NT2/D1 (cell line): ENCODE results near the gene FRMD4B.
A peak's percentile ranks its signal among the peaks of the same experiment; 100 is the strongest.

Experiments used
- DNase-seq: peaks from one replicate; pipeline ENCODE4 v3.0.0-alpha.2; 2011; ENCODE audit warnings: low read depth, low spot score
- H3K27me3 ChIP-seq: 2 replicates; pipeline ENCODE4 v1.6.0; 2011; ENCODE audit warnings: mild to moderate bottlenecking; ENCODE audit not compliant: insufficient read length, insufficient read depth
- H3K36me3 ChIP-seq: 2 replicates; pipeline ENCODE4 v1.6.1; 2011; ENCODE audit warnings: mild to moderate bottlenecking, low read length, mixed read lengths; ENCODE audit not compliant: insufficient read depth, insufficient read length
- H3K4me1 ChIP-seq: 2 replicates; pipeline ENCODE4 v1.5.1; 2011; ENCODE audit not compliant: insufficient read depth, insufficient read length
- H3K4me3 ChIP-seq: 2 replicates; pipeline ENCODE4 v1.5.1; 2011; ENCODE audit warnings: low read depth; ENCODE audit not compliant: insufficient read length
- H3K9ac ChIP-seq: 2 replicates; pipeline ENCODE4 v1.6.0; 2011; ENCODE audit warnings: low read depth; ENCODE audit not compliant: insufficient read length
- H3K9me3 ChIP-seq: 2 replicates; pipeline ENCODE4 v1.5.1; 2011; ENCODE audit warnings: mild to moderate bottlenecking, low read length; ENCODE audit not compliant: insufficient read depth
- SUZ12 ChIP-seq: IDR thresholded peaks from 2 replicates; pipeline ENCODE4 v1.6.1; 2011; ENCODE audit not compliant: insufficient read length, insufficient read depth; ENCODE audit errors: extremely low read depth
- YY1 ChIP-seq: IDR thresholded peaks from 2 replicates; pipeline ENCODE4 v1.6.1; 2011; ENCODE audit not compliant: insufficient read length, insufficient read depth
- ZNF274 ChIP-seq: IDR thresholded peaks from 2 replicates; pipeline ENCODE4 v1.6.1; 2011; ENCODE audit warnings: mild to moderate bottlenecking, low read depth, low read length

FRMD4B gene

GRCh38 chr3:69386556-69387385 lies 883 bp upstream of the FRMD4B start:
- TF ChIP-seq ZNF274 (no peak), SUZ12 (no peak), YY1 (no peak)
- no peak for DNase-seq
- no peaks in the 10 kb centered on the region for H3K9me3 ChIP-seq
- H3K36me3 ChIP-seq = no peaks in the 10 kb centered on the region
- peak overlapping the region; percentile 77 for H3K4me3 ChIP-seq
- H3K9ac ChIP-seq = peak overlapping the region; percentile 83
- H3K4me1 ChIP-seq = no peaks in the 10 kb centered on the region
- H3K27me3 ChIP-seq = peaks cover 34% of the 10 kb centered on the region

GRCh38 chr3:69385123-69385722 lies 665 bp downstream of the FRMD4B start:
- Histone ChIP-seq H3K4me3 (peak overlapping the region; percentile 77), H3K4me1 (no peaks in the 10 kb centered on the region), H3K9ac (peak overlapping the region; percentile 83), H3K27me3 (peaks cover 34% of the 10 kb centered on the region), H3K36me3 (no peaks in the 10 kb centered on the region), H3K9me3 (no peaks in the 10 kb centered on the region)
- DNase-seq = no peak
- no peak for TF ChIP-seq YY1
- TF ChIP-seq SUZ12 = no peak
- TF ChIP-seq ZNF274 = no peak

GRCh38 chr3:69384326-69384725 lies 1.6 kb downstream of the FRMD4B start:
- Histone ChIP-seq H3K9me3 (no peaks in the 10 kb centered on the region), H3K9ac (no peak overlapping the region), H3K27me3 (peaks cover 34% of the 10 kb centered on the region), H3K36me3 (no peaks in the 10 kb centered on the region), H3K4me1 (no peaks in the 10 kb centered on the region), H3K4me3 (no peak overlapping the region)
- TF ChIP-seq SUZ12 (no peak), ZNF274 (no peak), YY1 (no peak)
- DNase-seq = no peak

- Histone ChIP-seq H3K27me3 (peaks cover 7% of the 10 kb centered on the region), H3K9me3 (no peaks in the 10 kb centered on the region), H3K36me3 (no peaks in the 10 kb centered on the region), H3K4me3 (no peak overlapping the region), H3K9ac (no peak overlapping the region), H3K4me1 (no peaks in the 10 kb centered on the region)
- DNase-seq = no peak
- no peak for TF ChIP-seq YY1
- no peak for TF ChIP-seq SUZ12
- no peak for TF ChIP-seq ZNF274
These were observed 6.2 kb downstream of the FRMD4B start for GRCh38 chr3:69379661-69380060.

GRCh38 chr3:69378112-69378802 lies 7.6 kb downstream of the FRMD4B start:
- no peak for DNase-seq
- TF ChIP-seq YY1 (no peak), ZNF274 (no peak), SUZ12 (no peak)
- Histone ChIP-seq H3K9ac (no peak overlapping the region), H3K27me3 (no peaks in the 10 kb centered on the region), H3K36me3 (no peaks in the 10 kb centered on the region), H3K4me3 (no peak overlapping the region), H3K9me3 (no peaks in the 10 kb centered on the region), H3K4me1 (no peaks in the 10 kb centered on the region)

GRCh38 chr3:69377262-69377661 lies 8.6 kb downstream of the FRMD4B start:
- Histone ChIP-seq H3K4me1 (no peaks in the 10 kb centered on the region), H3K4me3 (no peak overlapping the region), H3K27me3 (no peaks in the 10 kb centered on the region), H3K36me3 (no peaks in the 10 kb centered on the region), H3K9me3 (no peaks in the 10 kb centered on the region), H3K9ac (no peak overlapping the region)
- DNase-seq = no peak
- TF ChIP-seq ZNF274 (no peak), SUZ12 (no peak), YY1 (no peak)

- no peak overlapping the region for H3K9ac ChIP-seq
- no peak overlapping the region for H3K4me3 ChIP-seq
- H3K4me1 ChIP-seq = no peaks in the 10 kb centered on the region
- DNase-seq = no peak
- no peaks in the 10 kb centered on the region for H3K9me3 ChIP-seq
- no peaks in the 10 kb centered on the region for H3K27me3 ChIP-seq
- TF ChIP-seq YY1 (no peak), SUZ12 (no peak), ZNF274 (no peak)
- H3K36me3 ChIP-seq = no peaks in the 10 kb centered on the region
These were observed 9.2 kb downstream of the FRMD4B start for GRCh38 chr3:69376731-69377130.
